ENCODE results near the gene HVCN1.
"Not testable (repeated sequence)": the region's sequence is repeated elsewhere in the genome, so short reads cannot be mapped to it uniquely, and the experiment has no call there.

Gene HVCN1, protein sequence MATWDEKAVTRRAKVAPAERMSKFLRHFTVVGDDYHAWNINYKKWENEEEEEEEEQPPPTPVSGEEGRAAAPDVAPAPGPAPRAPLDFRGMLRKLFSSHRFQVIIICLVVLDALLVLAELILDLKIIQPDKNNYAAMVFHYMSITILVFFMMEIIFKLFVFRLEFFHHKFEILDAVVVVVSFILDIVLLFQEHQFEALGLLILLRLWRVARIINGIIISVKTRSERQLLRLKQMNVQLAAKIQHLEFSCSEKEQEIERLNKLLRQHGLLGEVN

GRCh38 chr12:110688446-110689280 lies at the start of gene HVCN1:
Gene HVCN1 (minus strand): TSS chr12:110689115. CDS start chr12:110683245, 5,870 bp downstream.
- FAIRE-seq = no peak

GRCh38 chr12:110737532-110737931 lies 48.6 kb upstream of the HVCN1 start:
- FAIRE-seq = no peak

- not testable (repeated sequence) for FAIRE-seq
Measured at GRCh38 chr12:110737016-110737415, 48.1 kb upstream of the HVCN1 start.

- FAIRE-seq = no peak
Measured at GRCh38 chr12:110733900-110734299, 45.0 kb upstream of the HVCN1 start.

- no peak for FAIRE-seq
Measured at GRCh38 chr12:110733089-110733715, 44.3 kb upstream of the HVCN1 start.

- no peak for FAIRE-seq
Measured at GRCh38 chr12:110732572-110732971, 43.7 kb upstream of the HVCN1 start.

DNA sequence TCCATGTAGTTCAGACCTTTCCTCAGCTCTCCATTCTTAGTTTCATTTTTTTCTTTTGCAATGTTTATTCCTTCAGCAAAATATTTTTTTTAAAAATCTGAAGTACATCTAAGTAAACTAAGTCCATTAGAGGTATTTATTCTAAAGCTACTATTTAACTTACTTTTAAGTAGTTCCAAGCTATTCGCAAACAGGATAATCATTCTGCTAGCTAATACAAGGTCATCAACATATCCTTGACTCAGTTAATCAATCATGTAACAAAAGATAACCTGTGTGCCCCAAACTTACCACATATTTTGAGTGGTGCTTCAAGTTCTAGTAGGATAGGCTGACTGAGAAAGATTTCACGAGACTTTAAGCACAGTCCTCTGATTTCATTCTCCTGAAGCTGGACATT lies 42.6 kb upstream of the HVCN1 start:
- FAIRE-seq = no peak

- FAIRE-seq = no peak
Measured at GRCh38 chr12:110728628-110729027, 39.7 kb upstream of the HVCN1 start.

GRCh38 chr12:110726708-110727369 lies 37.9 kb upstream of the HVCN1 start:
- FAIRE-seq = no peak

DNA sequence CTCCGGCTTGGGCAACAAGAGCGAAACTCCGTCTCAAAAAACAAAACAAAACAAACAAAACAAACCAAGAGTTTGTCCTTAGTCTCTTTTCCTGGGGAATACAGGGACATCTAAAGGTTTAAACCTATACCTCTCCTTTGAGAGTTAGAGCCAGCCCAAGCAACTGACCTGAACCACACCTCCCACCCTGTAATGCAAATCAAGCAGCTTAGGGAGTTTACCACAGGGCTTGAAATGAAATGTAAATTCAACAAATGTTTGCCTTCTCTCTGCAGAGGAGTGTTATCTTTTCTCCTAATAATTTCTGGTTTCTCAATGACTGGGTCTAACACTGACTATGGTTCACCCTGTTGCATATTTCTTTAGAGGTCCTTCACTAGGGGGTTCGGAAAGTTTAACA lies 37.1 kb upstream of the HVCN1 start:
- no peak for FAIRE-seq

DNA sequence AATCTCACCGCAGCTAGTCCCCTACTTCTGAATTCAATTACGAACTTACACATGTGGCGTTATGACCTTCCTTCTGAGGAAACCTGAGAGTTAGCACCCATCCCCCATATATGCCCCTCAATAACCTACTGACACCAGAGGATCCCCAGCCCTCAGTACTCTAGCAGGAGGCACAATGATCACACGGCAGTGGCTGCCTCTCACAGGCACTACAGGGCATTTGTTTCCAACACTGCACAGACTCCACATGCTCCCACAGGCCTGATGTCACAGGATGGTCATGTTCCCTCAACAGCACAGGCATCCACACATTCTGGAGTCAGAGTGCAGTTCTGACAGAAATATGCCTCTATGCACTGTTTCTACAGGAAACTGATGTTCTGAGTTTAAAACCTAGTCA lies 36.4 kb upstream of the HVCN1 start:
- no peak for FAIRE-seq

GRCh38 chr12:110722892-110723291 lies 34.0 kb upstream of the HVCN1 start:
- not testable (repeated sequence) for FAIRE-seq

DNA sequence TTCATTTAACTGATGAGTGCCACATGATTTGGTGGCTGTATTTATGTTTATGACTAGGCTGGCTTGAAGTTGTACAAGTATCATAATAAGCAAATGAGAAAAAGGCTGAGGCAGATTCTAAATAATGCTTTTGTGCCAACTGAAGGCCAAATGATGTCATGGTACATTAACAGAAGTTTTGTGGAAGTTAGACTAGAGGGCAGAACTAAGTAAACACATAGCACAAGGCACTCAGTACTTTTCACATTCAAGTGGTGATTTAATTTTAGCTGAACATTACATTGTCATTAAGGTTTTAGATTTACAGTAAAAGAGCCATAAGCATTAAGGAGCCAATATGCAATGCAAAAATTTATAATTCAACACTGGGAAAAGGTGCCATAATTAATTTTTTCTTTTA lies 32.7 kb upstream of the HVCN1 start:
- no peak for FAIRE-seq

DNA sequence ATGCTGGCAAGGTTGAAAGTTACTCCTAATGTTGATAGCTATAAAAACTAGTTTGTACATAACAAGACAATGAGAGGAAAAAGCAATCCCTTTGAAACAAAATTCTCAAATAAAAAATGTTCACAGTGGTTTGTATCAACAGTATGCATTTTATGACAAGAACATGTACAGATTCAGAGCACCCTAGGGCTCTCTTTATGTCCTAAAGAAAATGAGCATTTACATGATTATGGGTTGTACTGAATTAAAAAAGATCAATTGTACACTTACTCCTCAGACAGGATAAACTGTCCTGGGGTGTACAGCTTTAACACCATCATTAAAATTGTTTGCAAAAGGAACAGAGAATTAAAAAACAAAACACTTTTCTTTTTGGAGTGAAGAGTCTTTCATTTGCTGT lies 31.6 kb upstream of the HVCN1 start:
- no peak for FAIRE-seq

- FAIRE-seq = no peak
Measured at GRCh38 chr12:110718222-110718908, 29.4 kb upstream of the HVCN1 start.

DNA sequence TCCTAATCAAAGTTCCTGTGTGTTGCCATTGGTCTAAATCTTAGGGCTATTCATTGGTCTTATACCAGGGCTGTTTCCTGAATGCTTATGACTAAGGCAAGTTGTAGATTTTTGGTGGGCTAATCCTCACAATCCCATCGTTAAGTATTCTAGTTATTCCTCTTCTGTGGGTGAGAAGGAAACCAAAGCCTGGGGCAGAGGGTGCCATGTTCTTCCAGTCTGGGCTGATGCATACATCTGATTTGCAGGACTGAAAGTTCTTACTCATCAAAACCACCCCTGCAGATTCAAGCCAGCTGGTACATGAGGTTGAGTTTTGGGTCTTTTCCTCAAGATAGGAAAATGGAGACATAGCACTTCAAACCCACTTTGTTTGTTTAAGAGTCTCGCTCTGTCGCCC lies 28.1 kb upstream of the HVCN1 start:
- no peak for FAIRE-seq

- FAIRE-seq = no peak
Measured at GRCh38 chr12:110708917-110709316, 20.0 kb upstream of the HVCN1 start.

DNA sequence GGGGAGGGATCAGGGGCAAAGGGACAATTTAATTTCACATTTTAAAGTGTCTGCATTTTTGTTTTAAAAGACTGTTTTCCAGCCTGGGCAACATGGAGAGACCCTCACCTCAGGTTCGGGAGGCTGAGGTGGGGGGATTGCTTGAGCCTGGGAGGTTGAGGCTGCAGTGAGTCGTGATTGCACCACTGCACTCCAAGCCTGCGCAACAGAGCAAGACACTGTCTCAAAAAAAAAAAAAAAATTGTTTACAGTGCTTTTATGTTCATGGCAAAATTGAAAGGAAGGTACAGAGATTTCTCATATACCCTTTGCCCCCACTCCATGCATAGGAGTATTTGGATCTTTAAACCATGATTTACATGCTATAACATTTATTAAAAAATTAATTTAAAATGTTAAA lies 16.4 kb upstream of the HVCN1 start:
- FAIRE-seq = no peak

GRCh38 chr12:110704750-110705149 lies 15.8 kb upstream of the HVCN1 start:
- FAIRE-seq = no peak

DNA sequence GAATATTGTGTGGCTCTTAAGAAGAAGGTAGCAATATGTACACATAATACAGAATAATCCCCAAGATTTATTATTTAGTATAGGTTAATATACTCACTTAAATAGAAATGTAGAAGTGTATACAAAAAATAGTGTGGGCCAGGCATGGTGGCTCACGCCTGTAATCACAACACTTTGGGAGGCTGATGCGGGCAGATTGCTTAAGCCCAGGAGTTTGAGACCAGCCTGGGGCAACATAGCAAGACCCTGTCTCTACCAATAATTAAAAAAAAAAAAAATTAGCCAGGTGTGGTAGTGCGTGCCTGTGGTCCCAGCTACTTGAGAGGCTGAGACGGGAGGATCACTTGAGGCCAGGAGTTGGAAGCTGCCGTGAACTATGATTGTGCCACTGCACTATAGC lies 15.3 kb upstream of the HVCN1 start:
- no peak for FAIRE-seq

- FAIRE-seq = no peak
Measured at GRCh38 chr12:110702081-110702480, 13.2 kb upstream of the HVCN1 start.

DNA sequence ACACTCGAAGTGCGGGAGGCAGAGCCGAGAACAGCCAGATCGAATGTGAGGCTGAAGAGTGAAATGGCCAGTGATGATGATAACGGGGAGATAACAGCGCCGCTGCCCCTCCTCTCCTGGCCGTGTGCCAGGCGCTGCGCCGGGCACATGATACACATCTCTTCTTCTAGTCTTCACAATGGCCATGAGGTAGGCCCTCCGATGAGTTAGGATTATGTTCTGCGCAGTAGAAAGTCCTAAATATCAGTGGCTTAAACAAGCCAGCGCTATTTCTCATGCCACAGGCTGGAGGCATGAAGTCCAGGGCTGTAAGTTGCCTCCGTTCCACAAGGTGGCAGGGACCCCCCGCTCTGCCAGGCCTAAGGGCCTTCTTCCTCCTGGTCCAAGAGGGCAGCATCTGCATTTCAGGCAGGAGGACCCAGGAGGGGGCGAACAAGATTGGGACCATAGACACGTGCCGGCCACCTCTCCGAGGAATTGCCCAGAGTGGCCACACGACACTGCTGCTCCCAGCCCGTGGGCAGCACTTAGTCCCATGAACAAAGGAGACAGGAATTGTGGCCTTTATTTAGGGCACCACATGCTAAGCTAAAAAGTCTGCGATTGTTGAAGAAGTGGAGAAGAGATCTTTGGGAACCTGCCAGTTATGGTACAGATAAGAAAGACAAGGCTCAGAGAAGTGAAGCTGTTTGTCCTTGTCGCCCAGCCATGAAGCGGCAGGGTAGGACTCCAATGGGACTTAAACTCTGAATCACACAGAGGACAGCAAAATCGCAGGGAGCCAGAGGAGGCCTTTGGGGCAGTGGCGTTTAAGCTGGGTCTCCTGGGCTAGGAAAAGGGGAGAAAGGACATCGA lies 10.9 kb upstream of the HVCN1 start:
- FAIRE-seq = no peak
